B cell (primary cell): Measurements from ENCODE around the gene HSPA1A. TPM values are rescaled to one million over a fixed set of nuclear protein-coding genes. Genes with fewer than 3 reads are reported as not detected.
"Not testable (repeated sequence)": the region's sequence is repeated elsewhere in the genome, so short reads cannot be mapped to it uniquely, and the experiment has no call there.

Experiments
- ATAC-seq: fragments of 200-7000 bp; cut with Tn5 transposase; one replicate; pipeline ENCODE4 v1.10.0; 2021; ENCODE audit warnings: low read depth, mild to moderate bottlenecking, moderate number of reproducible peaks, moderate library complexity
- CTCF ChIA-PET: fragments of 350-600 bp; sonication (Branson Sonifier 250); formaldehyde crosslinking; loops from one replicate; lab custom pipeline; 2021; ENCODE audit warnings: antibody characterized with exemption, inconsistent platforms; lab: Charles Lee
- POLR2A ChIA-PET: fragments of 350-600 bp; sonication (Branson Sonifier 250); formaldehyde crosslinking; loops from one replicate; lab custom pipeline; 2021; ENCODE audit warnings: antibody characterized with exemption; lab: Charles Lee
- DNase-seq: peaks from one replicate; pipeline ENCODE4 v3.0.0; 2013
- H2AFZ ChIP-seq: 2 replicates; pipeline ENCODE4 v1.6.1; 2012; ENCODE audit warnings: mild to moderate bottlenecking, low read depth, low read length; ENCODE audit not compliant: insufficient read depth, poor library complexity, severe bottlenecking
- H3K27ac ChIP-seq, 2 donors: 1 replicate in 1 of 2; 2 replicates in 1 of 2; pipeline ENCODE4 v1.5.1; 2012 to 2013; ENCODE audit warnings: low read length in 2 of 2, mild to moderate bottlenecking in 2 of 2, moderate library complexity in 1 of 2
- H3K27me3 ChIP-seq, 4 experiments: fragments of 200-600 bp in 1 of 4; sonication (generic) in 1 of 4; replicated peaks in 1 of 4; 1 replicate in 2 of 4; 2 replicates in 2 of 4; pipeline versions ENCODE4 v1.6.1 to v1.7.0; 2013 to 2016; ENCODE audit warnings: low read length in 3 of 4, mild to moderate bottlenecking in 2 of 4, mixed read lengths in 1 of 4, moderate library complexity in 1 of 4; ENCODE audit not compliant: insufficient read depth in 4 of 4, control insufficient read depth in 3 of 4; ENCODE audit errors: control extremely low read depth in 1 of 4
- H3K36me3 ChIP-seq, 2 experiments: replicated peaks in 1 of 2; 1 replicate in 1 of 2; 2 replicates in 1 of 2; pipeline versions ENCODE4 v1.6.1 to v1.7.1; 2013; ENCODE audit warnings: low read length in 1 of 2; ENCODE audit not compliant: insufficient read depth in 2 of 2, control insufficient read depth in 1 of 2; ENCODE audit errors: control extremely low read depth in 1 of 2, extremely low read depth in 1 of 2
- H3K4me1 ChIP-seq, 2 donors: fragments of 200-600 bp in 1 of 2; sonication (generic) in 1 of 2; 1 replicate in 1 of 2; 2 replicates in 1 of 2; pipeline versions ENCODE4 v1.5.1 to v1.6.1; 2013 to 2017; ENCODE audit warnings: low read length in 2 of 2; ENCODE audit not compliant: control insufficient read depth in 2 of 2, insufficient read depth in 2 of 2
- H3K4me2 ChIP-seq: replicated peaks from 2 replicates; pipeline ENCODE3; 2012; ENCODE audit warnings: mild to moderate bottlenecking, low read depth, low read length; ENCODE audit not compliant: poor library complexity, severe bottlenecking
- H3K4me3 ChIP-seq, 5 experiments: fragments of 200-600 bp in 1 of 5; sonication (generic) in 1 of 5; 1 replicate in 3 of 5; 2 replicates in 2 of 5; pipeline versions ENCODE4 v1.5.1 to v1.7.0; 2011 to 2016; ENCODE audit warnings: low read length in 4 of 5, mild to moderate bottlenecking in 4 of 5, low read depth in 2 of 5, control low read depth in 1 of 5, moderate library complexity in 1 of 5; ENCODE audit not compliant: insufficient read depth in 1 of 5; ENCODE audit errors: control extremely low read depth in 1 of 5, extremely low read depth in 1 of 5
- H3K79me2 ChIP-seq: fragments of 200-600 bp; sonication (generic); one replicate; pipeline ENCODE4 v1.6.0; 2016; ENCODE audit warnings: low read length; ENCODE audit not compliant: control insufficient read depth, insufficient read depth
- H3K9ac ChIP-seq: fragments of 200-600 bp; sonication (generic); 2 replicates; pipeline ENCODE4 v1.6.1; 2017; ENCODE audit warnings: mild to moderate bottlenecking, low read length, moderate library complexity
- H3K9me3 ChIP-seq, 3 donors: one replicate each; pipeline versions ENCODE4 v1.6.1 to v1.7.1; 2013; ENCODE audit warnings: low read length in 2 of 3; ENCODE audit not compliant: control insufficient read depth in 2 of 3, insufficient read depth in 1 of 3; ENCODE audit errors: control extremely low read depth in 1 of 3
- H4K20me1 ChIP-seq: 2 replicates; pipeline ENCODE4 v1.6.0; 2012; ENCODE audit warnings: mild to moderate bottlenecking, low read length; ENCODE audit not compliant: insufficient read depth, control insufficient read depth, poor library complexity, severe bottlenecking
- H3K27ac Mint-ChIP-seq: one replicate; pipeline ENCODE4 v1.8.0; 2021; ENCODE audit warnings: mixed read lengths
- H3K27me3 Mint-ChIP-seq: one replicate; pipeline ENCODE4 v1.8.0; 2021; ENCODE audit warnings: mixed read lengths
- H3K4me1 Mint-ChIP-seq: one replicate; pipeline ENCODE4 v1.8.0; 2021; ENCODE audit warnings: mixed read lengths
- H3K4me3 Mint-ChIP-seq: one replicate; pipeline ENCODE4 v1.8.0; 2021; ENCODE audit warnings: mixed read lengths
- H3K9me3 Mint-ChIP-seq: one replicate; pipeline ENCODE4 v1.8.0; 2022; ENCODE audit warnings: mixed read lengths; ENCODE audit not compliant: insufficient read depth
- EZH2 ChIP-seq: IDR thresholded peaks from 2 replicates; pipeline ENCODE4 v1.6.1; 2012; ENCODE audit warnings: borderline replicate concordance, low read depth, mild to moderate bottlenecking, moderate library complexity, low read length; ENCODE audit not compliant: insufficient read depth, poor library complexity, severe bottlenecking
- WGBS: methylation state at CpG from one replicate; pipeline ENCODE4 v1.1.5; 2013; ENCODE audit warnings: missing lambda C conversion rate; ENCODE audit not compliant: insufficient coverage; 5-methylcytosine and 5-hydroxymethylcytosine counted together
- intact Hi-C: fragments of 100-400 bp; cut with micrococcal nuclease; formaldehyde crosslinking; loops from one replicate; pipeline ENCODE4 v1.10.0; 2022
- polyA plus RNA-seq: library from polyadenylated mRNA; depleted of rRNA; stranded (reverse); fragments of >200 nt; gene quantifications from 2 replicates; pipeline ENCODE4 v1.2.3, GENCODE V29; 2012
- total RNA-seq, 2 donors: library from RNA; stranded (reverse); fragments of 120-200 nt in 1 of 2; gene quantifications; 1 replicate in 1 of 2; 2 replicates in 1 of 2; pipeline versions ENCODE4 v1.2.3 to v1.2.4, GENCODE V29; 2013 to 2022
- TF ChIP-seq, protein P1 (sequence below): fragments of 200-600 bp; IDR thresholded peaks from one replicate; pipeline ENCODE4 v1.8.0; 2022; ENCODE audit warnings: antibody characterized with exemption, mild to moderate bottlenecking

The HSPA1A gene
- total and polyA plus RNA-seq, 2 donors (not counting 1 experiment from before 2014, with no cell fraction given), result 61.2 to 129 TPM

- H3K4me1 Mint-ChIP-seq, result no peaks in the 10 kb centered on the region
- H3K4me3 Mint-ChIP-seq, result no peak overlapping the region
- intact Hi-C loops, result no loop called here
- H3K4me3 ChIP-seq, result no peak overlapping the region
- no peak overlapping the region for H3K9ac ChIP-seq
- no peak overlapping the region for H3K27ac ChIP-seq
- H3K4me1 ChIP-seq, result no peaks in the 10 kb centered on the region
- DNase-seq, result no peak
- TF ChIP-seq EZH2, result no peak
- TF ChIP-seq, protein P1, sequence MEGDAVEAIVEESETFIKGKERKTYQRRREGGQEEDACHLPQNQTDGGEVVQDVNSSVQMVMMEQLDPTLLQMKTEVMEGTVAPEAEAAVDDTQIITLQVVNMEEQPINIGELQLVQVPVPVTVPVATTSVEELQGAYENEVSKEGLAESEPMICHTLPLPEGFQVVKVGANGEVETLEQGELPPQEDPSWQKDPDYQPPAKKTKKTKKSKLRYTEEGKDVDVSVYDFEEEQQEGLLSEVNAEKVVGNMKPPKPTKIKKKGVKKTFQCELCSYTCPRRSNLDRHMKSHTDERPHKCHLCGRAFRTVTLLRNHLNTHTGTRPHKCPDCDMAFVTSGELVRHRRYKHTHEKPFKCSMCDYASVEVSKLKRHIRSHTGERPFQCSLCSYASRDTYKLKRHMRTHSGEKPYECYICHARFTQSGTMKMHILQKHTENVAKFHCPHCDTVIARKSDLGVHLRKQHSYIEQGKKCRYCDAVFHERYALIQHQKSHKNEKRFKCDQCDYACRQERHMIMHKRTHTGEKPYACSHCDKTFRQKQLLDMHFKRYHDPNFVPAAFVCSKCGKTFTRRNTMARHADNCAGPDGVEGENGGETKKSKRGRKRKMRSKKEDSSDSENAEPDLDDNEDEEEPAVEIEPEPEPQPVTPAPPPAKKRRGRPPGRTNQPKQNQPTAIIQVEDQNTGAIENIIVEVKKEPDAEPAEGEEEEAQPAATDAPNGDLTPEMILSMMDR, result no peak
- POLR2A ChIA-PET, result no interaction called here
- H2AFZ ChIP-seq, result no peak overlapping the region
- peaks cover 0 to 4% (median 0%) of the 10 kb centered on the region in 3 donors for H3K9me3 ChIP-seq
- no peak overlapping the region for H3K27ac Mint-ChIP-seq
- H3K9me3 Mint-ChIP-seq, result no peaks in the 10 kb centered on the region
- no peaks in the 10 kb centered on the region for H3K79me2 ChIP-seq
- ATAC-seq, result no peak
- no peaks in the 10 kb centered on the region for H3K27me3 ChIP-seq
- no peaks in the 10 kb centered on the region for H3K36me3 ChIP-seq
- WGBS, result no CpG with 5 or more reads among the region's 2 CpGs
- H3K4me2 ChIP-seq, result no peak overlapping the region
- no peaks in the 10 kb centered on the region for H3K27me3 Mint-ChIP-seq
- no peaks in the 10 kb centered on the region for H4K20me1 ChIP-seq
- CTCF ChIA-PET, result no interaction called here
Observed at GRCh38 chr6:31851485-31851832, 36.1 kb downstream of the HSPA1A start.

DNA sequence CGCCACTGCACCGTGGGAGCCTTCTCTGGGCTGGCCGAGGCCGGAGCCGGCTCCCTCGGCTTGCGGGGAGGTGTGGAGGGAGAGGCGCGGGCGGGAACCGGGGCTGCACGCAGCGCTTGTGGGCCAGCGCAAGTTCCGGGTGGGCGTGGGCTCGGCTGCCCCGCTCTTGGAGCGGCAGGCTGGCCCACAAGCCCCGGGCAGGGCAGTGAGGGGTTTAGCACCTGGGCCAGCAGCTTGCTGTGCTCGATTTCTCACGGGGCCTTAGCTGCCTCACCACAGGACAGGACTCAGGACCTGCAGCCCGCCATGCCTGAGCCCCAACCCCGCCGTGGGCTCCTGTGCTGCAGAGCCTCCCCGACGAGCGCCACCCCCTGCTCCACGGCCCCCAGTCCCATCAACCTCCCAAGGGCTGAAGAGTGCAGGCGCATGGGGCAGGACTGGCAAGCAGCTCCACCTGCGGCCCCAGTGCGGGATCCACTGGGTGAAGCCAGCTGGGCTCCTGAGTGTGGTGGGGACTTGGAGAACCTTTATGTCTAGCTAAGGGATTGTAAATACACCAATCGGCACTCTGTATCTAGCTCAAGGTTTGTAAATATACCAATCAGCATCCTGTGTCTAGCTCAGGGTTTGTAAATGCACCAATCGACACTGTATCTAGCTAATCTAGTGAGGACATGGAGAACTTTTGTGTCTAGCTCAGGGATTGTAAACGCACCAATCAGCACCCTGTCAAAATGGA is 36.8 kb downstream of the HSPA1A start:
- H3K27me3 ChIP-seq, ATAC-seq, H3K4me1 Mint-ChIP-seq, H3K36me3 ChIP-seq, H3K4me1 ChIP-seq, CTCF ChIA-PET, H3K27ac Mint-ChIP-seq, H2AFZ ChIP-seq, H3K9me3 Mint-ChIP-seq, H3K9ac ChIP-seq, H3K27me3 Mint-ChIP-seq, H3K4me3 Mint-ChIP-seq, H3K79me2 ChIP-seq, H3K9me3 ChIP-seq, H3K4me3 ChIP-seq, H3K27ac ChIP-seq, intact Hi-C loops, H4K20me1 ChIP-seq, DNase-seq, H3K4me2 ChIP-seq, POLR2A ChIA-PET: not testable (repeated sequence)
- WGBS, result 96% methylated on average over 30 of the region's 35 CpGs

GRCh38 chr6:31857774-31858173 is 42.4 kb downstream of the HSPA1A start:
- H3K4me3 ChIP-seq, H3K9ac ChIP-seq, H4K20me1 ChIP-seq, ATAC-seq, H3K79me2 ChIP-seq, POLR2A ChIA-PET, H3K4me1 ChIP-seq, H3K4me2 ChIP-seq, H3K27ac ChIP-seq, H3K27ac Mint-ChIP-seq, H3K4me3 Mint-ChIP-seq, H2AFZ ChIP-seq, H3K9me3 Mint-ChIP-seq, H3K9me3 ChIP-seq, CTCF ChIA-PET, H3K27me3 ChIP-seq, intact Hi-C loops, H3K27me3 Mint-ChIP-seq, DNase-seq: not testable (repeated sequence)
- peaks cover 14% of the 10 kb centered on the region for H3K4me1 Mint-ChIP-seq
- 100% methylated on average over 8 of the region's 8 CpGs for WGBS
- H3K36me3 ChIP-seq, result peaks cover 2 to 27% of the 10 kb centered on the region in 2 experiments
